Stimulated activated CD4-positive, alpha-beta T cell treated with anti-CD3 and anti-CD28 coated beads, Interleukin-2, amount 100 ng/mL, for 4 hours (primary cell): ENCODE data around the gene ZBTB7C.

ENCODE experiments used
- DNase-seq: peaks from one replicate; pipeline ENCODE4 v3.0.0-alpha.2; 2020; ENCODE audit warnings: low read depth

ZBTB7C gene

DNA sequence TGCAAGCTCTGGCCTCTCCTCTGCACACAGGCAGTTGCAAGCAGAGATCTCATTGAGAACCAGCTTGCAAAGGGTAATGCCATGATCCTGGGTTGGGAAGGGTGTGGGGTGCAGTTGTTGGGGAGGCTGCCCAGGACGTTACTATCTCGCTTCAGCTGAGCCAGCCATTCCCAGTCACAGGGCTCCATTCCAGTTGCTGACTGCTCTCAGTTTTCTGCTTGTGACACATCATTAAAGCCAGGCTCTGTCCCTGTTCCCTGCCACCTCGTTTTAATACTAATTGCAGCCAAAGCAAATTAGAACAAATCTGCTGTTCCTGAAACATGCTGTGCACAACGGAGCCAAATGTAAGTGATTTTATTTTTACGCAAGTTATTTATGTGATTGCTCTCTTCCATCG, 416.2 kb downstream of the ZBTB7C start:
- no peak for DNase-seq

DNA sequence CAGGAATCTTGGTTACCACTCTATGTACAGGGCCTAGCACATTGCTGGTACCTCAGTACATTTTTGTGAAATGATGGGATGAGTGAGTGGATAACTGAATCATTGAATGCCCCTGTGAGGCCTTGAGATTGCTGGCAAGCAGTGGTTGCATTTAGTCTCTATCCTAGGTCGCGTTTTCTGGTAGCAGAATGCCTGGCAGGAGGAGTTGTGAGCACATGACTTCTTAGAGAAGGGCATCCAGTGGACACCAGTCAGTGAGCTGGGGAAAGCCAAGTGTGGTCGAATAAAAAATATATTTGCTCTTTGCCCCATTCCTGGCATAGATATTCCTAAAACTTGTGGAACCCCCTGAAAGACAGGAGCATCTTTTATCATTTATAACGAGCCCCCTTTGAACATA, 416.9 kb downstream of the ZBTB7C start:
- no peak for DNase-seq

DNA sequence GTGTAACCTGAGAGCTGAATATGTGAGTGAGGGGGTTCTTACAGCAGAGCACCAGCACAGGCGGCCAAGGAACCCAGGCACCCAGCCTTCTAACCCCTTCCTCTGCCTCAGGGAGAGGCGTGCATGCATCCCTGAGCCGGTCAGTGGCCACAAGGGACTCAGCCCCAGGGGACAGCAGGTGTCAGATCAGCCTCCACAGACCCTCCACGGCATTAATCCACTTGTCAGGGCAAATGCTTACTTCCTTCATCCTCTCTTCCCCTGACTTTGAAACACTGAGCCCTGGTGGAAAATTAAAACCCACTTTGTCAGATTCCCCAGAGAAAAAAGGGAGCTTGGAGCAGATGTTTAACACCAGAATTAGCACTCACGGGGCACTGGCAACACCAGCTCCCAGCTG, 418.2 kb downstream of the ZBTB7C start:
- DNase-seq: no peak

GRCh38 chr18:47987388-47987699, 421.8 kb downstream of the ZBTB7C start:
- no peak for DNase-seq

DNA sequence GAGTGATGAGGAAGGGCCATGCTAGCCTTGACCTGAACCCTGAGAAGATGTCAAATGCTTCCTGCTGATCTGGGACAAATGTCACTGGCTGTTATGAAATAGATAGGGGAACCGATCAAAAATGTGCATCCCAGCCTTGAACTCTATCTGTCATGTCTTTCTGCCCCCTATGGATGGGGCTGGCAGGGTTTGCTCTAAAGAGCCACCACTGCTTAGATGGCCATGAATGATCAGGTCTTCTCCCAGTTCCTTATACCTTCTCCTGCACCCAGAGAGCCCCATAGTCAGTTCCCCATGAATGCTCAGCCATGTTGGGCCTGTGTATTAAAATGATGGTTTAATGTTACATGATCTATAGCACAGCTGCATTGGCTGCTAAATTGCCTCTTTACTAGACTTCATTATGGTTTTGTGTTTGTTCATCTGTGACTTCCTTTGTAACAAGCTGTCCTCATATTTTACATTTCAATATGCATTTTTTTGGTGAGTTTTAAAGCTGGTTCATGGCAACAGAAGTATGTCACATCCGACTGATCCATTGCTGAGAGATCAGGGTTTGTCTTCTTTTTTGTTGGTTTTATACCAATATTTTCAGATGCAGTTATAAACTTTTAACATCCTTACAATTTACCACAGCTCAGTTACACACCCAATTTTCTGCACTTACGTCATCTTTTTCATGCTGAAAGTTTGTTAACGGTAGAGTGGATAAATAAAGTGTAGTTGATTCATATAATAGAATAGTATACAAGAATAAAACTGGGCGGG, 422.4 kb downstream of the ZBTB7C start:
- DNase-seq: no peak

GRCh38 chr18:47985866-47986265, 423.3 kb downstream of the ZBTB7C start:
- no peak for DNase-seq

DNA sequence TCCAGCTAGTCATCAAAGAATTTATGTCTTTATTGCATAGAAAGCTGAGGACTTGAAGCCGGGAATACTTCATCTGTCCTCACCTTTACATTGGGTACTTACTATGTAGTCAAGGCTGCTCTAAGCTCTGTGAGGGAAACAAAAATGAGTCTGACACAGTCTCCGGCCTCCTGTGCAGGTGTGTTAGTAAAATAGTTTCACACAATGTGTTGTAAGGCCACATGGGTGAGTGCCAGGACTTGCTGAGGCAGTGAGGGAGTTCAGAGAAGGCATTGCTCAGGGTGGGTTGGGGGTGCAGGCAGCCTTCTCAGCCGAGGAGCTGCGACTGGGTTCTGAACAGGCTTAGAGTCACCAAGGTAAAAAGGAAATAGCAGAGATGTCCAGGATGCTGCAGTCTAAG, 424.2 kb downstream of the ZBTB7C start:
- DNase-seq: no peak

DNA sequence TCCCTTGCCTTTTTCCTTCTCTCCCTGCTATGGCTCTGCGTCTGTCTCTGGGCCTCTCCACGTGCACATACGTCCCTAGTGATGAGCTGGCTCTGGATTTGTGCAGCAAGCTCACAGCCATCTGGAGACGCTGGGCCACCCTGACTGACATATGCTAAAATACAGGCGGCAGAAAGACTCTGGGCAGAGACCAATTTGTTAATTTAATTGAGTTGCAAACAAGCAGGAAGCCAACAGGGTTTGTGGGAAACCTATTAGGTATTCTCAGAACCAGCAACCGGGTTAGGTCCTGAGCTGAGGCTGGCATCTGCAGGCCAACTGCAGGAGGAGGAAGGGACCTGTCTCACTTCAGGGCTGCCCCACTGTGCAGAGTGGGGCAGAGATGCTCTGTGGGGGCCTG, 425.2 kb downstream of the ZBTB7C start:
- no peak for DNase-seq

- DNase-seq: no peak
Observed at GRCh38 chr18:47983055-47983454, 426.1 kb downstream of the ZBTB7C start.

- DNase-seq: no peak
Observed at GRCh38 chr18:47981830-47982229, 427.4 kb downstream of the ZBTB7C start.

DNA sequence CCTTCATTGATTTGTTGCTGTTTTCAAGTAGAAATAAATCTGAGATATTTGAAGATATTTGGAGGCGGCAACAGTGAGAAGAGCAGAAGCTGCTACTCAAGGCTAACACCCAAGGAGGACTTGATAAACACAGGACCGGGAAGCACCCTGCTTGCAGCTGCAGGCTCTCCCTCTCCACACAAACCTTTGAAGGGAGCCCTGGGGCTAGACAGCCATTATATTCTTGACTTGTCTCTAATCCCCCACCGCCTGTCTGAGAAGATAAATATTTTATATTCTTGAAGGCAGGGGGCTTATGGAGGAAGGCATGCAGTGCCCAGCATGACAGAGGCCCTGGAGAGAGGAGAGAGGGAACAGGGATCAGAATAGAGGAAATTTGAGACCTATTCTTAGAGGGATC, 427.9 kb downstream of the ZBTB7C start:
- no peak for DNase-seq

DNA sequence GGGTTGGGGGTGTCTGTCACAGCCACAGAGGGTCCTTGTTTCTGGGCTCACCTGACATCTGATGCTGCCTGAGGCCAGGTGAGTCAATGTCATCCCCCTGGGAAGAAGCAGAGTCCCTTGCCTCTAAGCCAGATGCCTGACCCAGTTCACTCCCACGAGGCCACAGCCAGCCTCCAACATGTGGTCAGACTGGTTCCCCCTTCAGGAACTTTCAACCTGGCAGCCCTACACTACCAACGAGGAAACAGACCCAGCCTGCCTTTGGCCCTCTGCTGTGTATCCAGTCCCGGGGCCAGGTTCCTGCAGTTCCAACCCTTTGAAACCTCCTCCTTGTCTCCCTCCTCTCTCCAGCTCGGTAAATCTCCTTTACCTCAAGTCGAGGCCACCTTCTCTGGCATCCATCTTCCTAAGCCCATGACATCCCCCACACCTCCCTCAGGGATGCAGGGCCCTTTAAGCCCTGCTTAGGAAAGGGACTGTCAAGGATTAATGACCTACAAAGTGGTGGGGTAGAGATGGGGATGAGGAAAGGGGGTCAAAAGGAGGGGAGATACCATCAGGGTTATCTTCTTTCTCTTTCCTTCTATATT, 429.5 kb downstream of the ZBTB7C start:
- DNase-seq: no peak

GRCh38 chr18:47978603-47979002, 430.6 kb downstream of the ZBTB7C start:
- no peak for DNase-seq

DNA sequence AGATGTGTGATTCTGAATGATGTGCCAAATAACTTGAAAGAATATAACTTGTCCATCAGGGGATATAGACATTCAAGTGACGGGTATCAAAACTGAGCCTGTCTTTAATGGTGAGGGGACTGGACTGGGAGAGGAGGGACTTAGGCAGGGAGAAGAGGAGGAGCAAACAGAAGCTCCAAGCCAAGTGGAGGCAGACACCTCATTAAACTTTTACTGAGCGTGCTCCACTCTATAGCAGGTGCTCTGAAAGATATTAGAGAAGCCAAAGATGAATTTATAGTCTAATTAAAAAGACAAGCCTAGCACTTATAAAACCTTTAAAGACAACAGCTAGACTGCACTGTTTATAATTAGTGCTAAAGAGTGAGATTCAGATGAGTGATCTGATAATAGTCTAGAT, 431.0 kb downstream of the ZBTB7C start:
- DNase-seq: no peak
